Neuronal stem cell (in vitro differentiated cells): Measurements from ENCODE around the gene DMKN.
"Not testable (repeated sequence)": the region's sequence is repeated elsewhere in the genome, so short reads cannot be mapped to it uniquely, and the experiment has no call there.

ENCODE experiments used
- DNase-seq: peaks from one replicate; pipeline ENCODE4 v3.0.0-alpha.2; 2013; ENCODE audit warnings: low spot score
- H2AFZ ChIP-seq: one replicate; pipeline ENCODE4 v1.6.1; 2013; ENCODE audit warnings: mild to moderate bottlenecking, low read length, inconsistent platforms
- H2AK5ac ChIP-seq: 2 replicates; pipeline ENCODE4 v1.6.1; 2013; ENCODE audit warnings: low read depth, mild to moderate bottlenecking, inconsistent platforms, low read length, moderate library complexity, mixed read lengths
- H2BK120ac ChIP-seq: 2 replicates; pipeline ENCODE4 v1.6.1; 2013; ENCODE audit warnings: low read depth, mild to moderate bottlenecking, inconsistent platforms, low read length, moderate library complexity, mixed read lengths
- H2BK12ac ChIP-seq: one replicate; pipeline ENCODE4 v1.6.1; 2013; ENCODE audit warnings: low read length, inconsistent platforms
- H2BK15ac ChIP-seq: 2 replicates; pipeline ENCODE4 v1.6.1; 2013; ENCODE audit warnings: mild to moderate bottlenecking, low read length, inconsistent platforms, mixed read lengths
- H2BK5ac ChIP-seq: one replicate; pipeline ENCODE4 v1.6.1; 2013; ENCODE audit warnings: inconsistent platforms, mild to moderate bottlenecking, low read length, moderate library complexity
- H3K14ac ChIP-seq: one replicate; pipeline ENCODE4 v1.6.1; 2013; ENCODE audit warnings: low read length, inconsistent platforms
- H3K18ac ChIP-seq: 2 replicates; pipeline ENCODE4 v1.6.1; 2013; ENCODE audit warnings: low read length, inconsistent platforms
- H3K23ac ChIP-seq: 2 replicates; pipeline ENCODE4 v1.6.1; 2013; ENCODE audit warnings: low read depth, mild to moderate bottlenecking, mixed read lengths, low read length, inconsistent platforms; ENCODE audit not compliant: poor library complexity
- H3K27ac ChIP-seq: replicated peaks from 3 replicates; pipeline ENCODE4 v1.5.1; 2013; ENCODE audit warnings: low read length, inconsistent platforms
- H3K27me3 ChIP-seq, 3 experiments: 2 replicates each; pipeline ENCODE4 v1.6.1; 2013; ENCODE audit warnings: low read length in 3 of 3, mild to moderate bottlenecking in 2 of 3, inconsistent platforms in 1 of 3, low read depth in 1 of 3, mixed read lengths in 1 of 3, moderate library complexity in 1 of 3; ENCODE audit not compliant: control insufficient read depth in 3 of 3, insufficient read depth in 3 of 3
- H3K36me3 ChIP-seq, 2 donors: replicated peaks in 1 of 2; 2 replicates each; pipeline ENCODE4 v1.6.1; 2013; ENCODE audit warnings: low read length in 2 of 2; ENCODE audit not compliant: control insufficient read depth in 2 of 2, insufficient read depth in 2 of 2
- H3K4ac ChIP-seq: 2 replicates; pipeline ENCODE4 v1.6.1; 2013; ENCODE audit warnings: inconsistent platforms, mild to moderate bottlenecking, low read length, moderate library complexity
- H3K4me1 ChIP-seq, 2 donors: 1 replicate in 1 of 2; 2 replicates in 1 of 2; pipeline ENCODE4 v1.6.1; 2013; ENCODE audit warnings: low read length in 2 of 2, low read depth in 1 of 2; ENCODE audit not compliant: control insufficient read depth in 2 of 2, insufficient read depth in 1 of 2
- H3K4me2 ChIP-seq: one replicate; pipeline ENCODE4 v1.6.1; 2013; ENCODE audit warnings: mild to moderate bottlenecking, low read length, inconsistent platforms; ENCODE audit not compliant: insufficient read depth, poor library complexity, severe bottlenecking
- H3K4me3 ChIP-seq, 2 donors: 2 replicates each; pipeline ENCODE4 v1.5.1; 2013; ENCODE audit warnings: low read length in 2 of 2, mild to moderate bottlenecking in 2 of 2, inconsistent platforms in 1 of 2, moderate library complexity in 1 of 2
- H3K79me1 ChIP-seq: one replicate; pipeline ENCODE4 v1.6.1; 2013; ENCODE audit warnings: low read depth, mild to moderate bottlenecking, inconsistent platforms, low read length, moderate library complexity
- H3K9ac ChIP-seq: one replicate; pipeline ENCODE4 v1.6.1; 2013; ENCODE audit warnings: mild to moderate bottlenecking, low read depth, low read length, inconsistent platforms; ENCODE audit not compliant: poor library complexity
- H3K9me3 ChIP-seq, 2 donors: replicated peaks in 1 of 2; 2 replicates each; pipeline versions ENCODE3 to v1.6.1; 2013; ENCODE audit warnings: low read length in 2 of 2, mild to moderate bottlenecking in 2 of 2, inconsistent platforms in 1 of 2, low read depth in 1 of 2, mixed read lengths in 1 of 2, moderate library complexity in 1 of 2; ENCODE audit not compliant: control insufficient read depth in 2 of 2, insufficient read depth in 1 of 2
- H4K8ac ChIP-seq: one replicate; pipeline ENCODE4 v1.6.1; 2013; ENCODE audit warnings: low read depth, mild to moderate bottlenecking, inconsistent platforms, low read length, moderate library complexity
- H4K91ac ChIP-seq: one replicate; pipeline ENCODE4 v1.6.1; 2013; ENCODE audit warnings: low read length, low read depth, mild to moderate bottlenecking, inconsistent platforms; ENCODE audit not compliant: poor library complexity
- WGBS, 2 donors: extraction: QIAGEN DNeasy Blood & Tissue Kit; methylation state at CpG; one replicate each; pipeline ENCODE4 v1.1.7; 2013; ENCODE audit warnings: missing lambda C conversion rate in 2 of 2, mixed read lengths in 1 of 2; ENCODE audit not compliant: insufficient read length in 2 of 2, insufficient replicate concordance in 1 of 2; ENCODE audit errors: extremely low coverage in 2 of 2; 5-methylcytosine and 5-hydroxymethylcytosine counted together

The DMKN gene

DNA sequence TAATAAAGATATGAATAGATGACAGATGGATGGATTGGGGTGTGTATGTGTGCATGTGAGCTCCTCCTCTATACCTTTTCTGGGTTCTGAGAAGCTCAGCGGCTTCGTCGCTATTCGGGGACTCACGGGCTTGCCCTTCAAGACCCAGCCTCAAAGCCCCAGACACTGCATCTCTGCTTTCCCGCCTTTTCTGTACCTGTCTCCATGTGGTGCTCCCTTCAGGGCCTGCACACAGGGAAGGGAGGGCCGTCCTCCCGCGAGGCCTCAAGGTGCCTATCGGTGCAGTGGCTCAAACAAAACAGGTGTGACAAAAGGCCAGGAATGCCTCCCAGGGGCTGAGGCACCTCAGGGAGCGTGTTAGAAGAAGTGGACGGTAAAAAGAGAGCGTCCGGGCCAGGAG, 39.3 kb downstream of the DMKN start:
- DNase-seq = no peak
- no peak overlapping the region for H3K4me2 ChIP-seq
- no peaks in the 10 kb centered on the region for H3K9me3 ChIP-seq
- H3K4me1 ChIP-seq = no peaks in the 10 kb centered on the region
- H4K91ac ChIP-seq = no peak overlapping the region
- H2BK15ac ChIP-seq = no peak overlapping the region
- no peaks in the 10 kb centered on the region for H3K36me3 ChIP-seq
- no peak overlapping the region for H3K18ac ChIP-seq
- no peak overlapping the region for H2AFZ ChIP-seq
- H3K4ac ChIP-seq = no peak overlapping the region
- H3K14ac ChIP-seq = no peak overlapping the region
- no peak overlapping the region for H3K23ac ChIP-seq
- H2BK5ac ChIP-seq = no peak overlapping the region
- peaks cover 0 to 6% (median 0%) of the 10 kb centered on the region in 3 experiments for H3K27me3 ChIP-seq
- no peak overlapping the region for H3K9ac ChIP-seq
- H2AK5ac ChIP-seq = no peak overlapping the region
- WGBS, 2 donors = no CpG with 5 or more reads among the region's 14 CpGs
- no peak overlapping the region for H2BK12ac ChIP-seq
- H3K27ac ChIP-seq = no peak overlapping the region
- H3K4me3 ChIP-seq = no peak overlapping the region
- H2BK120ac ChIP-seq = no peak overlapping the region
- no peaks in the 10 kb centered on the region for H3K79me1 ChIP-seq
- H4K8ac ChIP-seq = no peak overlapping the region

DNA sequence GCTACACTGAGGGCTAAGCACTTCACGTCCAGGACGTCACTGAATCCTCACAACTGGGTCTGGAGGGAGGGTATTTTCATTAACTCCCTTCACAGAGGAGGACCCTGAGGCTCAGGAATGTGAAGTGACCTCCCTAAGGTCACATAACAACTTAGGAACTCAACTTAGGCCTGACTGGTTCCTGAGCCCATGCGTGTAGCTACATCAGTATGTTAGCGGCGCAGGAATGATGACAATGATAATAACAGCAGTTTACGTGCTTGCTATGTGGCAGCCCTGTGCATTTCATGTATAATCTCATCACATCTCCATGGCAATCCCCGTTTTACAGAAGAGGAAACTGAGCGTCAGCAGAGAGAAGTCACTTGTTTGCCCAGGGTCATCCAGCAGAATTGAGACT, 41.5 kb downstream of the DMKN start:
- Histone ChIP-seq H3K14ac (no peak overlapping the region), H4K8ac (no peak overlapping the region), H3K4me1 (no peaks in the 10 kb centered on the region), H2AK5ac (no peak overlapping the region), H3K79me1 (no peaks in the 10 kb centered on the region), H3K4me3 (no peak overlapping the region), H3K36me3 (no peaks in the 10 kb centered on the region), H3K4ac (no peak overlapping the region), H3K27me3 (peaks cover 0 to 6% (median 0%) of the 10 kb centered on the region in 3 experiments), H3K27ac (no peak overlapping the region), H3K23ac (no peak overlapping the region), H4K91ac (no peak overlapping the region), H3K9ac (no peak overlapping the region), H2BK15ac (no peak overlapping the region), H2BK5ac (no peak overlapping the region), H2BK12ac (no peak overlapping the region), H3K9me3 (peaks cover 0 to 2% of the 10 kb centered on the region in 2 donors), H2AFZ (no peak overlapping the region), H2BK120ac (no peak overlapping the region), H3K4me2 (no peak overlapping the region), H3K18ac (no peak overlapping the region)
- DNase-seq = no peak
- no CpG with 5 or more reads among the region's 8 CpGs for WGBS, 2 donors

DNA sequence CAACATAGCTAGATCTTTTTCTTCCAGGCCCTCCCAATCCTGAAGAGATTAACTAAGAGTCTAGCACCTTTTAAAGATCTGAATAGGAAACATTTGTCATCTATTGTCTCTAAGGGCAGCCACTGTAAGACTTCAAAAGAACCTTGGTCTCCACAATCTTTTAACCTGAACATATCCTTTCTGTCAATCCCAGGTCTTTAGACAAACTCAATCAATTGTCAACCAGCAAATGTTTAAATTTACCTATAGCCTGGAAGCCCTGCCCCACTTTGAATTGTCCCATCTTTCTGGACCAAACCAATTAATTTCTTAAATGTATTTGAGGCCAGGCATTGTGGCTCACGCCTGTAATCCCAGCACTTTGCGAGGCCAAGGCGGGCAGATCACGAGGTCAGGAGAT, 42.4 kb downstream of the DMKN start:
- no CpG with 5 or more reads among the region's 4 CpGs for WGBS, 2 donors
- not testable (repeated sequence) for H2BK5ac ChIP-seq, H3K4ac ChIP-seq, H3K18ac ChIP-seq, DNase-seq, H3K79me1 ChIP-seq, H3K27ac ChIP-seq, H2BK15ac ChIP-seq, H4K8ac ChIP-seq, H3K4me3 ChIP-seq, H2AK5ac ChIP-seq, H3K14ac ChIP-seq, H3K23ac ChIP-seq, H3K4me1 ChIP-seq, H2BK120ac ChIP-seq, H3K4me2 ChIP-seq, H4K91ac ChIP-seq, H2BK12ac ChIP-seq, H3K9me3 ChIP-seq, H2AFZ ChIP-seq, H3K27me3 ChIP-seq, H3K36me3 ChIP-seq, H3K9ac ChIP-seq

DNA sequence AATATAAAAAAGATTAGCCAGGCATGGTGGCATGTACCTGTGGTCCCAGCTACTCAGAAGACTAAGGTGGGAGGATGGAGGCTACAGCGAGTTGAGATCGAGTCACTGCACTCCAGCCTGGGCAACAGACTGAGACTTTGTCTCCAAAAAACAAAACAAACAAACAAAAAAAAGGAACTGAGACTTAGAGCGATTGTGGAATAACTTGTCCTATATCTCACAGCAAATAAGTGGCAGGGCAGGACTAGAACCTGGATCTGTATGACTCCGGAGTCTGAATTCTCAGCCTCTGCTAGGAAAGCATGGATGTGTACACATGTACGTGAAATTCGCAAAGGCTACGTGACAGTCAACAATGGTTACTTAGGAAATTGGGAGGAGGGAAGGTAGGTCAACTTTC, 43.3 kb downstream of the DMKN start:
- H3K4me2 ChIP-seq = no peak overlapping the region
- no peak overlapping the region for H3K4ac ChIP-seq
- H2BK120ac ChIP-seq = no peak overlapping the region
- no peak overlapping the region for H2BK12ac ChIP-seq
- H3K18ac ChIP-seq = no peak overlapping the region
- H2BK5ac ChIP-seq = no peak overlapping the region
- no peak overlapping the region for H3K23ac ChIP-seq
- WGBS, 2 donors = no CpG with 5 or more reads among the region's 7 CpGs
- peaks cover 0 to 6% (median 0%) of the 10 kb centered on the region in 3 experiments for H3K27me3 ChIP-seq
- H4K8ac ChIP-seq = no peak overlapping the region
- no peak overlapping the region for H2AK5ac ChIP-seq
- H3K9me3 ChIP-seq = peaks cover 0 to 2% of the 10 kb centered on the region in 2 donors
- H3K79me1 ChIP-seq = no peaks in the 10 kb centered on the region
- no peak for DNase-seq
- no peak overlapping the region for H3K4me3 ChIP-seq
- no peaks in the 10 kb centered on the region for H3K4me1 ChIP-seq
- no peak overlapping the region for H2BK15ac ChIP-seq
- H3K36me3 ChIP-seq = no peaks in the 10 kb centered on the region
- no peak overlapping the region for H3K27ac ChIP-seq
- no peak overlapping the region for H2AFZ ChIP-seq
- H4K91ac ChIP-seq = no peak overlapping the region
- no peak overlapping the region for H3K14ac ChIP-seq
- H3K9ac ChIP-seq = no peak overlapping the region
